NCI-H82 (cell line): ENCODE measurements around the gene ZNF22.
A peak's percentile ranks its signal among the peaks of the same experiment; 100 is the strongest.
"Not testable (repeated sequence)": the region's sequence is repeated elsewhere in the genome, so short reads cannot be mapped to it uniquely, and the experiment has no call there.

ENCODE experiments used
- DNase-seq: peaks from one replicate; lab custom pipeline; 2025; lab: John Stamatoyannopoulos, UW

Gene ZNF22

GRCh38 chr10:44991571-44991970 lies 9.2 kb upstream of the ZNF22 start:
- no peak for DNase-seq

- DNase-seq = no peak
Observed at GRCh38 chr10:44992070-44992731, 8.5 kb upstream of the ZNF22 start.

- DNase-seq = no peak
Observed at GRCh38 chr10:44992732-44993225, 7.9 kb upstream of the ZNF22 start.

- no peak for DNase-seq
Observed at GRCh38 chr10:44993226-44993921, 7.3 kb upstream of the ZNF22 start.

- DNase-seq = no peak
Observed at GRCh38 chr10:44993922-44994751, 6.6 kb upstream of the ZNF22 start.

GRCh38 chr10:44994752-44995530 lies 5.8 kb upstream of the ZNF22 start:
- DNase-seq = no peak

- DNase-seq = no peak
Observed at GRCh38 chr10:44995581-44995913, 5.2 kb upstream of the ZNF22 start.

- peak; percentile 3 for DNase-seq
Observed at GRCh38 chr10:44995914-44996669, 4.6 kb upstream of the ZNF22 start.

GRCh38 chr10:44997105-44997748 lies 3.5 kb upstream of the ZNF22 start:
- no peak for DNase-seq

- no peak for DNase-seq
Observed at GRCh38 chr10:44998146-44998631, 2.5 kb upstream of the ZNF22 start.

GRCh38 chr10:45000138-45000751 lies 478 bp upstream of the ZNF22 start:
- DNase-seq = no peak

- peak; percentile 42 for DNase-seq
Observed at GRCh38 chr10:45001381-45002148, 842 bp downstream of the ZNF22 start.

GRCh38 chr10:45003432-45004000 lies 2.8 kb downstream of the ZNF22 start:
- no peak for DNase-seq

GRCh38 chr10:45004661-45005060 lies 3.9 kb downstream of the ZNF22 start:
- DNase-seq = no peak

- no peak for DNase-seq
Observed at GRCh38 chr10:45005284-45005683, 4.6 kb downstream of the ZNF22 start.

- no peak for DNase-seq
Observed at GRCh38 chr10:45006276-45007030, 5.7 kb downstream of the ZNF22 start.

- DNase-seq = peak; percentile 82
Observed at GRCh38 chr10:45008524-45009161, 7.9 kb downstream of the ZNF22 start.

GRCh38 chr10:45014557-45014956 lies 13.8 kb downstream of the ZNF22 start:
- not testable (repeated sequence) for DNase-seq
